ENCODE measurements around the gene STPG2. TPM values are rescaled to one million over a fixed set of nuclear protein-coding genes. Genes with fewer than 3 reads are reported as not detected.

Gene STPG2
- total RNA-seq, 1 experiment from 2014 or later = 0.20 TPM

- DNase-seq = no peak
- H3K4ac ChIP-seq (ENCODE audit: low read depth, low read length) = no peak overlapping the region
- no peak overlapping the region for H3K4me2 ChIP-seq (ENCODE audit: insufficient read depth, insufficient read length, low read length)
- H3K79me2 ChIP-seq (ENCODE audit: insufficient read depth, low read length) = no peaks in the 10 kb centered on the region
- H4K20me1 ChIP-seq (ENCODE audit: control insufficient read depth, insufficient read depth, insufficient read length) = no peaks in the 10 kb centered on the region
- no peak overlapping the region for H3K4me3 Mint-ChIP-seq
- no peaks in the 10 kb centered on the region for H3K27me3 Mint-ChIP-seq (ENCODE audit: low read depth)
- no peak overlapping the region for H3K18ac ChIP-seq (ENCODE audit: insufficient read length, low read depth, low read length)
- H2AFZ ChIP-seq (ENCODE audit: low read length) = no peak overlapping the region
- H3K23ac ChIP-seq (ENCODE audit: insufficient read length, low read depth, low read length) = no peak overlapping the region
- H4K5ac ChIP-seq (ENCODE audit: insufficient read length, low read depth, low read length) = no peak overlapping the region
- no peak overlapping the region for H2BK120ac ChIP-seq (ENCODE audit: low read depth, low read length, poor library complexity, severe bottlenecking)
- H2BK15ac ChIP-seq (ENCODE audit: low read depth, low read length) = no peak overlapping the region
- no peaks in the 10 kb centered on the region for H3K4me1 Mint-ChIP-seq
- H3K14ac ChIP-seq (ENCODE audit: insufficient read depth, low read length) = no peak overlapping the region
- H4K91ac ChIP-seq (ENCODE audit: insufficient read length, low read depth, low read length) = no peak overlapping the region
- no peak overlapping the region for H3K9ac ChIP-seq (ENCODE audit: extremely low read depth, insufficient read length, low read length)
- no peak overlapping the region for H2BK5ac ChIP-seq (ENCODE audit: insufficient read length, low read length)
- no peaks in the 10 kb centered on the region for H3K4me1 ChIP-seq (ENCODE audit: insufficient read depth, low read length)
- no peaks in the 10 kb centered on the region for H3K23me2 ChIP-seq (ENCODE audit: insufficient read length, low read depth, low read length, poor library complexity, severe bottlenecking)
- H3K27ac Mint-ChIP-seq = no peak overlapping the region
- H2BK20ac ChIP-seq (ENCODE audit: low read depth, low read length, poor library complexity, severe bottlenecking) = no peak overlapping the region
- no peaks in the 10 kb centered on the region for H3K9me3 ChIP-seq (ENCODE audit: control insufficient read depth, low read depth, low read length)
- H3K27me3 ChIP-seq (ENCODE audit: insufficient read depth, low read length) = no peaks in the 10 kb centered on the region
- no peak for TF ChIP-seq CTCF (conservative IDR thresholded peaks at IDR 0.05)
- no peak overlapping the region for H2BK12ac ChIP-seq (ENCODE audit: insufficient read length, low read depth, low read length)
- no peak overlapping the region for H3K56ac ChIP-seq (ENCODE audit: insufficient read length, low read depth, low read length)
- peaks cover 3 to 6% of the 10 kb centered on the region in 2 experiments; a peak in 3 of 5 replicates for H3K9me3 Mint-ChIP-seq
- H2AK5ac ChIP-seq (ENCODE audit: insufficient read length, low read length) = no peak overlapping the region
- WGBS (ENCODE audit: extremely low coverage, insufficient read length, low lambda C conversion rate) = no CpG with 5 or more reads among the region's 2 CpGs
- H3K36me3 Mint-ChIP-seq (ENCODE audit: insufficient read depth in 1 of 3, low read depth in 3 of 3) = no peaks in the 10 kb centered on the region; a peak in 1 of 7 replicates
- no peaks in the 10 kb centered on the region for H3K79me1 ChIP-seq (ENCODE audit: insufficient read depth, low read depth, low read length, poor library complexity, severe bottlenecking)
- H3T11ph ChIP-seq (ENCODE audit: low read length) = no peak overlapping the region
- no peak overlapping the region for H3K27ac ChIP-seq (ENCODE audit: insufficient read length, low read depth, low read length)
- no peak overlapping the region for H4K8ac ChIP-seq (replicated peaks; ENCODE audit: insufficient read length, low read depth, low read length)
These were observed 142.3 kb downstream of the STPG2 start for GRCh38 chr4:98000940-98001339.

All from H9 (cell line).